Measurements from ENCODE around the gene LDLRAD4. TPM values are rescaled to one million over a fixed set of nuclear protein-coding genes. Genes with fewer than 3 reads are reported as not detected.

LDLRAD4 gene
- polyA plus RNA-seq, 1 of the 3 experiments (the other 2 are of a cell fraction) = 0.16 TPM

DNA sequence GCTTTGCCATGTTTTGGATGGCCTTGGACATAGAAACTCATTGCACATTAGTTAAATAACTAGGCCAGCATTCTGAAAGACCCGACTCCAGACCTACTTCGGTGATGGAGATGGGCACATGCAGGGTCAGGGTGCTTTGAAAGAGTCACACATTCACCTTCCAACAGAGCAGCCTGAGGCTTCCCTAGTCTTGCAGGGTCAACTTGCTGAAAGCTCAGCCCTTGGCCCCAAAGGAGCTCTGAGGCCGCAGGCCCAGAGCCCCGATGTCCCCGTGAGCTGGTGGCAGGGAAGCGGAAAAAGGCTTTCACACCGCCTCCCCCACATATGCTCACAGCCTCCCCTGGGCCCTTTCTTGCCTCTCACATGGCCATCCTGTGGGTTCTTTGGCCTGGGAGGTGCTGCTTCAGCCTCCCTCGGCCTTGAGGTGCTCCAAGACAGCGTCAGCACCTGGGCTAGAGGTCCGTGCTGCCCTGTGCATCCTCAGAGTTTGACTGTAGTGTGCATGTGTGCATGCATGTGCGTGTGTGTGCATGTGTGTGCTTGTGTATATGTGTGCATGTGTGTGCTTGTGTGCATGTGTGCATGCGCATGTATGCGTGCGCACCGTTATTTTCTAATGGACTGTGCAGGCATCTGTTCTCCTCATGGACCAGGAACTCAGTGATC is 21.6 kb downstream of the LDLRAD4 start:
- Histone ChIP-seq H3K9me3 (no peaks in the 10 kb centered on the region), H3K4me1 (ENCODE audit: control insufficient read depth in 1 of 2, insufficient read depth in 2 of 2, low read depth in 1 of 2, low read length in 1 of 2) (peaks cover 0 to 29% of the 10 kb centered on the region in 2 experiments; a peak in 2 of 4 replicates), H3K27me3 (ENCODE audit: insufficient read depth) (no peaks in the 10 kb centered on the region), H3K4me3 (ENCODE audit: low read depth in 2 of 2, low read length in 1 of 2) (no peak overlapping the region), H3K4me2 (no peak overlapping the region), H2AFZ (ENCODE audit: low read depth) (no peak overlapping the region), H3K9me2 (no peaks in the 10 kb centered on the region), H3K79me2 (ENCODE audit: insufficient read depth) (no peaks in the 10 kb centered on the region), H3K9ac (no peak overlapping the region), H3F3A (replicated peaks; ENCODE audit: insufficient read depth) (no peaks in the 10 kb centered on the region), H4K20me1 (ENCODE audit: insufficient read depth) (no peaks in the 10 kb centered on the region), H3K36me3 (replicated peaks in 1 of 2; ENCODE audit: control insufficient read depth in 1 of 2, insufficient read depth in 2 of 2, low read length in 1 of 2) (no peaks in the 10 kb centered on the region), H3K27ac (ENCODE audit: low read depth in 2 of 2, low read length in 1 of 2) (no peak overlapping the region)
- ChIA-PET CTCF (interaction anchor here (0.7 kb wide), 1 partner anchor 13 kb away, joined by 3 read pairs; no protein-coding TSS in a partner anchor), POLR2A (no interaction called here)
- WGBS (ENCODE audit: low lambda C conversion rate) = 84% methylated on average over 8 of the region's 15 CpGs
- TF ChIP-seq GATA2 (CRISPR knock-in tag; IDR thresholded peaks at IDR 0.05) (no peak), MEF2A (IDR thresholded peaks at IDR 0.05; ENCODE audit: borderline replicate concordance, low read depth) (no peak), FOSL2 (IDR thresholded peaks at IDR 0.05; ENCODE audit: borderline replicate concordance, low read depth) (no peak), POLR2AphosphoS5 (IDR thresholded peaks at IDR 0.05; ENCODE audit: low read depth, low read length) (no peak), FOXJ3 (CRISPR knock-in tag; IDR thresholded peaks at IDR 0.05) (no peak), FOXM1 (IDR thresholded peaks at IDR 0.05; ENCODE audit: low read depth) (no peak), NRF1 (IDR thresholded peaks at IDR 0.05; ENCODE audit: low read depth, low read length) (no peak), JUND (IDR thresholded peaks at IDR 0.05) (no peak), EP300 (IDR thresholded peaks at IDR 0.05; ENCODE audit: borderline replicate concordance in 1 of 2, low read depth in 1 of 2, low read length in 1 of 2) (no peak), SIN3A (IDR thresholded peaks at IDR 0.05; ENCODE audit: borderline replicate concordance, low read depth, low read length) (no peak), TCF12 (IDR thresholded peaks at IDR 0.05) (no peak)
- TF ChIP-seq, protein P1, sequence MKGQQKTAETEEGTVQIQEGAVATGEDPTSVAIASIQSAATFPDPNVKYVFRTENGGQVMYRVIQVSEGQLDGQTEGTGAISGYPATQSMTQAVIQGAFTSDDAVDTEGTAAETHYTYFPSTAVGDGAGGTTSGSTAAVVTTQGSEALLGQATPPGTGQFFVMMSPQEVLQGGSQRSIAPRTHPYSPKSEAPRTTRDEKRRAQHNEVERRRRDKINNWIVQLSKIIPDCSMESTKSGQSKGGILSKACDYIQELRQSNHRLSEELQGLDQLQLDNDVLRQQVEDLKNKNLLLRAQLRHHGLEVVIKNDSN (IDR thresholded peaks at IDR 0.05; ENCODE audit: borderline replicate concordance, low read depth) = no peak
- TF ChIP-seq, protein P2, sequence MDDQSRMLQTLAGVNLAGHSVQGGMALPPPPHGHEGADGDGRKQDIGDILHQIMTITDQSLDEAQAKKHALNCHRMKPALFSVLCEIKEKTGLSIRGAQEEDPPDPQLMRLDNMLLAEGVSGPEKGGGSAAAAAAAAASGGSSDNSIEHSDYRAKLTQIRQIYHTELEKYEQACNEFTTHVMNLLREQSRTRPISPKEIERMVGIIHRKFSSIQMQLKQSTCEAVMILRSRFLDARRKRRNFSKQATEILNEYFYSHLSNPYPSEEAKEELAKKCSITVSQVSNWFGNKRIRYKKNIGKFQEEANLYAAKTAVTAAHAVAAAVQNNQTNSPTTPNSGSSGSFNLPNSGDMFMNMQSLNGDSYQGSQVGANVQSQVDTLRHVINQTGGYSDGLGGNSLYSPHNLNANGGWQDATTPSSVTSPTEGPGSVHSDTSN (IDR thresholded peaks at IDR 0.05) = no peak
- TF ChIP-seq, protein P3, sequence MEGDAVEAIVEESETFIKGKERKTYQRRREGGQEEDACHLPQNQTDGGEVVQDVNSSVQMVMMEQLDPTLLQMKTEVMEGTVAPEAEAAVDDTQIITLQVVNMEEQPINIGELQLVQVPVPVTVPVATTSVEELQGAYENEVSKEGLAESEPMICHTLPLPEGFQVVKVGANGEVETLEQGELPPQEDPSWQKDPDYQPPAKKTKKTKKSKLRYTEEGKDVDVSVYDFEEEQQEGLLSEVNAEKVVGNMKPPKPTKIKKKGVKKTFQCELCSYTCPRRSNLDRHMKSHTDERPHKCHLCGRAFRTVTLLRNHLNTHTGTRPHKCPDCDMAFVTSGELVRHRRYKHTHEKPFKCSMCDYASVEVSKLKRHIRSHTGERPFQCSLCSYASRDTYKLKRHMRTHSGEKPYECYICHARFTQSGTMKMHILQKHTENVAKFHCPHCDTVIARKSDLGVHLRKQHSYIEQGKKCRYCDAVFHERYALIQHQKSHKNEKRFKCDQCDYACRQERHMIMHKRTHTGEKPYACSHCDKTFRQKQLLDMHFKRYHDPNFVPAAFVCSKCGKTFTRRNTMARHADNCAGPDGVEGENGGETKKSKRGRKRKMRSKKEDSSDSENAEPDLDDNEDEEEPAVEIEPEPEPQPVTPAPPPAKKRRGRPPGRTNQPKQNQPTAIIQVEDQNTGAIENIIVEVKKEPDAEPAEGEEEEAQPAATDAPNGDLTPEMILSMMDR (IDR thresholded peaks at IDR 0.05) = no peak
- TF ChIP-seq, protein P4, sequence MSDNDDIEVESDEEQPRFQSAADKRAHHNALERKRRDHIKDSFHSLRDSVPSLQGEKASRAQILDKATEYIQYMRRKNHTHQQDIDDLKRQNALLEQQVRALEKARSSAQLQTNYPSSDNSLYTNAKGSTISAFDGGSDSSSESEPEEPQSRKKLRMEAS (IDR thresholded peaks at IDR 0.05; ENCODE audit: low read depth) = no peak
- TF ChIP-seq, protein P5, sequence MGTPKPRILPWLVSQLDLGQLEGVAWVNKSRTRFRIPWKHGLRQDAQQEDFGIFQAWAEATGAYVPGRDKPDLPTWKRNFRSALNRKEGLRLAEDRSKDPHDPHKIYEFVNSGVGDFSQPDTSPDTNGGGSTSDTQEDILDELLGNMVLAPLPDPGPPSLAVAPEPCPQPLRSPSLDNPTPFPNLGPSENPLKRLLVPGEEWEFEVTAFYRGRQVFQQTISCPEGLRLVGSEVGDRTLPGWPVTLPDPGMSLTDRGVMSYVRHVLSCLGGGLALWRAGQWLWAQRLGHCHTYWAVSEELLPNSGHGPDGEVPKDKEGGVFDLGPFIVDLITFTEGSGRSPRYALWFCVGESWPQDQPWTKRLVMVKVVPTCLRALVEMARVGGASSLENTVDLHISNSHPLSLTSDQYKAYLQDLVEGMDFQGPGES (IDR thresholded peaks at IDR 0.05; ENCODE audit: low read depth, low read length) = no peak
- DNase-seq = no peak

Measured in SK-N-SH (cell line).